Loucy (cell line): ENCODE data around the gene ALDH1A1.
A peak's percentile ranks its signal among the peaks of the same experiment; 100 is the strongest.

ENCODE experiments used
- H2AFZ ChIP-seq: fragments of 200-600 bp; sonication (generic); 2 replicates; pipeline ENCODE4 v1.6.0; 2016; ENCODE audit warnings: antibody characterized with exemption, mild to moderate bottlenecking, low read length, moderate library complexity
- H3F3A ChIP-seq: fragments of 200-600 bp; 2 replicates; pipeline ENCODE4 v1.6.0; 2016; ENCODE audit warnings: antibody characterized with exemption, low read depth, mild to moderate bottlenecking
- H3K27me3 ChIP-seq: fragments of 200-600 bp; sonication (generic); 2 replicates; pipeline ENCODE4 v1.6.1; 2014; ENCODE audit warnings: low read length, mild to moderate bottlenecking; ENCODE audit not compliant: insufficient read depth, poor library complexity, severe bottlenecking
- H3K36me3 ChIP-seq: fragments of 200-600 bp; sonication (generic); 2 replicates; pipeline ENCODE4 v1.6.1; 2016; ENCODE audit warnings: low read length; ENCODE audit not compliant: insufficient read depth
- H3K4me1 ChIP-seq: fragments of 200-600 bp; sonication (generic); 2 replicates; pipeline ENCODE4 v1.5.1; 2014; ENCODE audit warnings: low read length, mild to moderate bottlenecking; ENCODE audit not compliant: insufficient read depth, poor library complexity, severe bottlenecking
- H3K4me2 ChIP-seq: fragments of 200-600 bp; sonication (generic); 2 replicates; pipeline ENCODE4 v1.6.0; 2014; ENCODE audit warnings: antibody characterized with exemption, low read length, low read depth, mild to moderate bottlenecking; ENCODE audit not compliant: poor library complexity, severe bottlenecking
- H3K4me3 ChIP-seq: fragments of 200-600 bp; sonication (generic); 2 replicates; pipeline ENCODE4 v1.5.1; 2014; ENCODE audit warnings: low read length, mild to moderate bottlenecking, mixed read lengths; ENCODE audit not compliant: poor library complexity, severe bottlenecking
- H3K79me2 ChIP-seq: fragments of 200-600 bp; sonication (generic); 2 replicates; pipeline ENCODE4 v1.6.1; 2014; ENCODE audit warnings: low read length; ENCODE audit not compliant: insufficient read depth
- H3K9ac ChIP-seq: fragments of 200-600 bp; sonication (generic); 2 replicates; pipeline ENCODE4 v1.6.0; 2014; ENCODE audit warnings: mild to moderate bottlenecking, low read depth, low read length, moderate library complexity; ENCODE audit not compliant: poor library complexity, severe bottlenecking
- H3K9me2 ChIP-seq: fragments of 200-600 bp; sonication (generic); replicated peaks from 2 replicates; pipeline ENCODE4 v1.6.1; 2016; ENCODE audit warnings: low read depth, low read length, mixed read lengths
- H3K9me3 ChIP-seq: fragments of 200-600 bp; sonication (generic); 2 replicates; pipeline ENCODE4 v1.6.1; 2014; ENCODE audit warnings: mild to moderate bottlenecking, antibody characterized with exemption, low read length, low read depth; ENCODE audit not compliant: insufficient read depth
- H4K20me1 ChIP-seq: fragments of 200-600 bp; sonication (generic); 2 replicates; pipeline ENCODE4 v1.6.0; 2014; ENCODE audit warnings: antibody characterized with exemption, low read length, mild to moderate bottlenecking; ENCODE audit not compliant: insufficient read depth, poor library complexity, severe bottlenecking
- EZH2phosphoT487 ChIP-seq: fragments of 200-600 bp; IDR thresholded peaks from 2 replicates; pipeline ENCODE4 v1.6.1; 2018; ENCODE audit warnings: antibody characterized with exemption, mild to moderate bottlenecking, moderate library complexity, borderline replicate concordance
- TF ChIP-seq, protein P1 (sequence below): fragments of 200-600 bp; sonication (generic); conservative IDR thresholded peaks from 2 replicates; pipeline ENCODE4 v1.5.1; 2014; ENCODE audit warnings: mild to moderate bottlenecking, antibody characterized with exemption, low read length

ALDH1A1 gene

DNA sequence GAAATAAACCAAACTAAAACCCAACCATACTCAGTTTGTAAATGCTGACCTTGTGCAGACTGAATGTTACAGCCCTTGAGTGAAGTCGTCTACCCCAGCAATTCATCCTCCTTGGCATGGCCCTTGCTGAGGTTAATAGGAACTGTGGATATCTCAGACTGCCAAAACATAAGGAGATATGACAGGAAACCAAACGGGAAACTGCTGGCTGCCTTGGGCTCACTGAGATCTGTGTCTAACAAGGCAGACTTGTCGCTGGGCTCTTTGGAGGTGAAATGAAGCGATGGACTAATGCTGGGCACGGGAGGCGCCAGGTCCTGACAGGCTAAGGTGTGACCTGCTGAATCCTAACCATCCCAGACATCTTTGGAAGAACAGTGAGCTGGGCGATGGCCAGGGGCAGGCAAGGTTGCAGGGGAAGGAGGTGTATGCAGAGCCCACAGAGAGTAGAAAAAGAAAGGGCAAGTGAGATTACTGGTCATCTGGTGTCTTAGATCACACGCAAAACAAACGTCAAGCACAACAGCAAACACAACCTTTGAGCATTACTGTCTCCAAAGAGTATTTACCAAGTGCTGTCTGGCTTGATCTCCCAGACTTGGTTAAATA, 44.6 kb upstream of the ALDH1A1 start:
- H3K36me3 ChIP-seq: no peaks in the 10 kb centered on the region
- no peaks in the 10 kb centered on the region for H3K9me2 ChIP-seq
- H3K9me3 ChIP-seq: no peaks in the 10 kb centered on the region
- H3F3A ChIP-seq: peaks cover 6% of the 10 kb centered on the region; the same call in 1 of the 2 replicates
- no peaks in the 10 kb centered on the region for H3K27me3 ChIP-seq
- H3K4me2 ChIP-seq: peak overlapping the region; percentile 66
- TF ChIP-seq EZH2phosphoT487: no peak
- TF ChIP-seq, protein P1, sequence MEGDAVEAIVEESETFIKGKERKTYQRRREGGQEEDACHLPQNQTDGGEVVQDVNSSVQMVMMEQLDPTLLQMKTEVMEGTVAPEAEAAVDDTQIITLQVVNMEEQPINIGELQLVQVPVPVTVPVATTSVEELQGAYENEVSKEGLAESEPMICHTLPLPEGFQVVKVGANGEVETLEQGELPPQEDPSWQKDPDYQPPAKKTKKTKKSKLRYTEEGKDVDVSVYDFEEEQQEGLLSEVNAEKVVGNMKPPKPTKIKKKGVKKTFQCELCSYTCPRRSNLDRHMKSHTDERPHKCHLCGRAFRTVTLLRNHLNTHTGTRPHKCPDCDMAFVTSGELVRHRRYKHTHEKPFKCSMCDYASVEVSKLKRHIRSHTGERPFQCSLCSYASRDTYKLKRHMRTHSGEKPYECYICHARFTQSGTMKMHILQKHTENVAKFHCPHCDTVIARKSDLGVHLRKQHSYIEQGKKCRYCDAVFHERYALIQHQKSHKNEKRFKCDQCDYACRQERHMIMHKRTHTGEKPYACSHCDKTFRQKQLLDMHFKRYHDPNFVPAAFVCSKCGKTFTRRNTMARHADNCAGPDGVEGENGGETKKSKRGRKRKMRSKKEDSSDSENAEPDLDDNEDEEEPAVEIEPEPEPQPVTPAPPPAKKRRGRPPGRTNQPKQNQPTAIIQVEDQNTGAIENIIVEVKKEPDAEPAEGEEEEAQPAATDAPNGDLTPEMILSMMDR: no peak
- peak overlapping the region; percentile 41 for H3K4me3 ChIP-seq
- peak overlapping the region; percentile 86 for H2AFZ ChIP-seq
- peak overlapping the region; percentile 58 for H3K9ac ChIP-seq
- no peaks in the 10 kb centered on the region for H3K79me2 ChIP-seq
- H3K4me1 ChIP-seq: peaks cover 39% of the 10 kb centered on the region
- no peaks in the 10 kb centered on the region for H4K20me1 ChIP-seq

DNA sequence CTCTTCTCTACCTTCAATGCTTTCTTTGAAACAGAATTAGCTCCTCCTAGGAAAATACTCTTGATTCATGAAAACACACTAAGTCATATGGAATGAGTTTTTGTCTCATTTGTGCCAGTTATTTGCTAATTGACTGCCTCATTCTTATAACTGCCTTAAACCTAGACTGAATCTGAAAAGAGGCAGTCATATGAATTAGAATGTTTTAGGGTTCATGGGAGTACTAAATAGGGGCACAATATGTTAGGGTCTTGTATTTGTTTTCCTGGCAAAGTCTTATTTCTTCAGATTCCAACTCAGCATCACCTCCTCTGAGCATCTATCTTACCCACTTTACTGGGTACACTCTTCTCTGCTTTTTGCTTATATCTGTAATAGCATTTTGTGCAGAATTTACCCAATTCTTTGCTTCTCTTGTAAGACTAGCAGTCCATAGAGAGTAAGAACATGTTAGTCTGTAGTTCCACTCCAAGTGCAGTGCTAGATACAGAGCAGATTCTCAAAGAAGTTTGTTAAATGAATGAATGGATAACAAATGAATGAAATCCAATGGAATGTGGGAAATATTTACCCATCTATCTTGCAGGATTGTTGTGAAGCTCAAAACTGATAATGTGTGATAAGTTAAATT, 43.9 kb upstream of the ALDH1A1 start:
- H3K4me2 ChIP-seq: peak overlapping the region; percentile 66
- TF ChIP-seq, protein P1: no peak
- TF ChIP-seq EZH2phosphoT487: no peak
- no peaks in the 10 kb centered on the region for H3K9me3 ChIP-seq
- H3K27me3 ChIP-seq: no peaks in the 10 kb centered on the region
- H2AFZ ChIP-seq: peak overlapping the region; percentile 86; the same call in 1 of the 2 replicates
- no peaks in the 10 kb centered on the region for H3K9me2 ChIP-seq
- no peaks in the 10 kb centered on the region for H3K79me2 ChIP-seq
- H3K4me3 ChIP-seq: peak overlapping the region; percentile 41
- H3K4me1 ChIP-seq: peaks cover 39% of the 10 kb centered on the region
- no peaks in the 10 kb centered on the region for H4K20me1 ChIP-seq
- peaks cover 6% of the 10 kb centered on the region; the same call in 1 of the 2 replicates for H3F3A ChIP-seq
- no peaks in the 10 kb centered on the region for H3K36me3 ChIP-seq
- H3K9ac ChIP-seq: peak overlapping the region; percentile 58

DNA sequence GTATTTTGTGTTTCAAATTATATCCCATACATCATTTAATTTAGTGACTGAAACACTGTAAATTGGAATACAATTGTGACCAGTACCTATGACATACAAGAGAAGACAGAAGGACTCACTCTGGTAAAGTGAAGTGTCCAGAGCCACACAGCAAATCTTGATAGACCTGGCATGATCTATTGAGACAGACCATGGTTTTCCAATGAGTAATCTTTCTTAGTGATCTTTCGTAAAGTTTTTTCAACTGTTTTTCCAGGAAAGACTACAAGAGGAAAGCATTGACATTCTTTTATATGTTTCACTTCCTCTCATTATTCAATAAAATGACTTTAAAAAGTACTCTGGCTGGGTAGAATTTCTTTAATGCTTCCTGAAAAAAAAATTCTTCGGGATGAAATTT, 43.3 kb upstream of the ALDH1A1 start:
- Histone ChIP-seq H3K4me3 (no peak overlapping the region), H3K4me1 (peaks cover 39% of the 10 kb centered on the region), H3K4me2 (peak overlapping the region; percentile 9), H3K9ac (no peak overlapping the region), H3F3A (peaks cover 6% of the 10 kb centered on the region; the same call in 1 of the 2 replicates), H4K20me1 (no peaks in the 10 kb centered on the region), H3K36me3 (no peaks in the 10 kb centered on the region), H2AFZ (no peak overlapping the region), H3K9me3 (no peaks in the 10 kb centered on the region), H3K79me2 (no peaks in the 10 kb centered on the region), H3K9me2 (no peaks in the 10 kb centered on the region), H3K27me3 (no peaks in the 10 kb centered on the region)
- TF ChIP-seq, protein P1: no peak
- TF ChIP-seq EZH2phosphoT487: no peak
